Effector memory CD8-positive, alpha-beta T cell (primary cell): ENCODE results near the gene PSMD2.
"Not testable (repeated sequence)": the region's sequence is repeated elsewhere in the genome, so short reads cannot be mapped to it uniquely, and the experiment has no call there.

ENCODE experiments used
- ATAC-seq: fragments of 150-1000 bp; cut with Tn5 transposase; replicated peaks from 2 replicates; pipeline ENCODE4 v1.10.0; 2021; ENCODE audit warnings: mild to moderate bottlenecking, moderate library complexity
- DNase-seq, 3 experiments: peaks; one replicate each; pipeline ENCODE4 v3.0.0; 2021
- H3K27ac Mint-ChIP-seq, 2 donors: one replicate each; pipeline ENCODE4 v1.8.0; 2022; ENCODE audit warnings: mild to moderate bottlenecking in 2 of 2, mixed read lengths in 2 of 2, moderate library complexity in 2 of 2
- H3K27me3 Mint-ChIP-seq, 2 donors: one replicate each; pipeline ENCODE4 v1.8.0; 2022; ENCODE audit warnings: mixed read lengths in 2 of 2
- H3K36me3 Mint-ChIP-seq: one replicate; pipeline ENCODE4 v1.8.0; 2022; ENCODE audit warnings: mild to moderate bottlenecking, moderate library complexity, mixed read lengths; ENCODE audit not compliant: insufficient read depth
- H3K4me1 Mint-ChIP-seq, 2 donors: one replicate each; pipeline ENCODE4 v1.8.0; 2022; ENCODE audit warnings: low read depth in 2 of 2, mixed read lengths in 2 of 2
- H3K4me3 Mint-ChIP-seq, 2 donors: one replicate each; pipeline ENCODE4 v1.8.0; 2022; ENCODE audit warnings: mild to moderate bottlenecking in 2 of 2, mixed read lengths in 2 of 2, moderate library complexity in 2 of 2
- H3K9me3 Mint-ChIP-seq, 2 donors: one replicate each; pipeline ENCODE4 v1.8.0; 2022; ENCODE audit warnings: mixed read lengths in 2 of 2

Gene PSMD2

DNA sequence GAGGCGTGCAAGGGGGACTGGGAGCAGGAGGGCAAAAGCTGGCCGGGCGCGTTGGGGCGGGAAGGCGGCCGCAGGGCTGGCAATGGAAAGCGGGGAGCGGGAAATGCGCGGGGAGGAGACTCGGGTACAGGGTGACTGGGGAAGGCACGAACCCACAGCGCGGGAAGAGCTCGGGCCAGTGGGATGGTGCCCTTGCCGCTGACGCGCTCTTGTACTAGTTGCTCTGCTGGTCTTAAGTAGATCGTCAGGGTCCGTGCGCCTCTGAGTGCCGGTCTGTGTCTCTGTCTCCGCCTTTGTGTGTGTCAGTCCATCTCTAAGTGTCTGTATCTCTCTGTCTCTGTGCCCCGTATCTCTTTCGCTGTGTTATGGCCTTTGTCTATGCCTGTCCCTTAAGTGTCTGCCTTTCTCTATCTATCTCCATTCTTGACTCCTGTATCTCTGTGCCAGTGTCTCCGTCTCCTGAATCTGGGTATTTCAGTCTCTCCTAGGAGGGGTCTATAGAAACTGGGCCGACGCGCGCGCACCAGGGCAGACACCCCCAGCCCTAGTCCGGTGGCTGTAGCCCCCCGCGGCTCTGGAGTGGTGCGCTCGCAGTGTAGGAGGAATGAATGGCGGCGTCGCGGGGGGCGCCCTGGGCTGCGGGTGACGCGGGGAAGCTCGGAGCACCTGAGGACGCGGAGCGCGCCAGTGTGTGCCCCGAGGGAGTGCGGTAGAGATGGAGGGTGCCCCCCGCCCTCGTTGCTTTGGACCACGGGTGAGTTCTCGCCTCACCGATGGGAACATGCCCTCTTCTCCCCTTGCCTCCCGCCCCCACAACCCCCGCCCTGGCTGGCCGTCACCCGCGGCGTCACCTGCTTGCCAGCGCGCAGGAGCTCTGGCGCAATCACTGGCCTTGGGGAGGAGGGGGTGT lies 36.9 kb upstream of the PSMD2 start:
- peak in 2 of 3 experiments; percentile 9 to 13 for DNase-seq
- Mint-ChIP-seq H3K27ac (peak overlapping the region in 1 of 2 donors; percentile 5), H3K4me1 (peaks cover 20% of the 10 kb centered on the region in 2 donors), H3K27me3 (peaks cover 2 to 11% of the 10 kb centered on the region in 2 donors), H3K9me3 (no peaks in the 10 kb centered on the region), H3K4me3 (peak overlapping the region; percentile 75), H3K36me3 (peaks cover 7% of the 10 kb centered on the region)
- ATAC-seq, result peak; percentile 16

DNA sequence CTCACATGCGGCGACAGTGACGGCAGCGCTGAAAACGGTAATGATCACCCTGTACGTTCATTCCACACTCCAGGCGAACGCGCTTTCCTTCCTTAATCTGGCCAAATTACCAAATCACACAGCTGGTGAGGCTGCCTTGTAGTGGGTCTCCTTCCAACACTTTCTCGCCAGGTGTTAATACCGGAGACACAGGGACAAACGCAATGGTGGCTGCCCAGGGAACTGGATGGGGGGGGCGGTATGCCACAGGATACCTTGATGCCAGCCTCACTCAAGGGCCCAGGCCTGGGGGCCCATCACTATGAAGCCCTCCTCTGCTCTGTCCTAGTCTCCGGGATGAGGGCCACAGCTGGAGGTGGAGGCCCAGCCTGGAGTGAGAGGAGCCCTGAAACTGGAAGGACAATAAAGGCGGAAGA lies 36.3 kb upstream of the PSMD2 start:
- Mint-ChIP-seq H3K4me3 (peak overlapping the region; percentile 57 to 75), H3K4me1 (peaks cover 20% of the 10 kb centered on the region in 2 donors), H3K27ac (no peak overlapping the region), H3K9me3 (no peaks in the 10 kb centered on the region), H3K27me3 (peaks cover 9 to 17% of the 10 kb centered on the region in 2 donors), H3K36me3 (peaks cover 7% of the 10 kb centered on the region)
- no peak for ATAC-seq
- no peak for DNase-seq

- H3K27ac Mint-ChIP-seq, DNase-seq, ATAC-seq, H3K4me3 Mint-ChIP-seq, H3K36me3 Mint-ChIP-seq, H3K4me1 Mint-ChIP-seq, H3K9me3 Mint-ChIP-seq: not testable (repeated sequence)
- H3K27me3 Mint-ChIP-seq, result peaks cover 15 to 41% of the 10 kb centered on the region in 2 donors
Measured at GRCh38 chr3:184267249-184267648, 31.8 kb upstream of the PSMD2 start.

- peaks cover 37 to 66% of the 10 kb centered on the region in 2 donors for H3K27me3 Mint-ChIP-seq
- no peak overlapping the region for H3K4me3 Mint-ChIP-seq
Measured at GRCh38 chr3:184272269-184272668, 26.8 kb upstream of the PSMD2 start.

DNA sequence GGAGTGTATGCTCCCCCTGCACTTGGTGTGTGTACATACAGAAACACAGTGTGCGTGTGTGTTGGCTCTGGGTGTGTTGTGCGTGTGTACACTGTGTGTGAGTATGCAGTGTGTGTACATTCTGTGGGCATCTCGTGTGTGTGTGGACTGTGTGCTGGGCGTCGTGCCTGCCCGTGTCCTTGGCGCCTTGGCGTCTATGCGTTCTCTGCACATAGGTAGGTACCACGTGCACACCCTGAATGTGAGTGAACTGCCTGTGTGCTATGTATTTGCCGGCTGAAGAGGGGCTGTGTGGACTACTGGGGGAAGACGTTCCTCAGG lies 23.7 kb upstream of the PSMD2 start:
- H3K27me3 Mint-ChIP-seq, result peaks cover 47 to 72% of the 10 kb centered on the region in 2 donors
- ATAC-seq, result no peak
- no peak overlapping the region for H3K4me3 Mint-ChIP-seq

More at GRCh38 chr3:184272269-184272668, 26.8 kb upstream of the PSMD2 start:
- Mint-ChIP-seq H3K36me3 (peaks cover 2% of the 10 kb centered on the region), H3K9me3 (no peaks in the 10 kb centered on the region), H3K4me1 (peaks cover 0 to 5% of the 10 kb centered on the region in 2 donors), H3K27ac (no peak overlapping the region)
- DNase-seq (no peak), ATAC-seq (no peak)

GRCh38 chr3:184275961-184276910 lies 22.8 kb upstream of the PSMD2 start, which contains the start of gene ECE2:
Gene ECE2 (plus strand): TSS chr3:184276022. CDS start chr3:184276154, 132 bp downstream.
- no peak for DNase-seq
- no peak within 1 kb of the TSS for H3K4me3 Mint-ChIP-seq
- H3K27ac Mint-ChIP-seq, result no peak within 1 kb of the TSS
- H3K27me3 Mint-ChIP-seq, result peaks cover 47 to 68% of the 10 kb centered on the region in 2 donors
- no peak for ATAC-seq
- peaks cover 0 to 5% of the 10 kb centered on the region in 2 donors for H3K4me1 Mint-ChIP-seq
- no peaks in the 10 kb centered on the region for H3K9me3 Mint-ChIP-seq
- peaks cover 2% of the 10 kb centered on the region for H3K36me3 Mint-ChIP-seq

More for the DNA sequence above, 23.7 kb upstream of the PSMD2 start:
- Mint-ChIP-seq H3K9me3 (no peaks in the 10 kb centered on the region), H3K4me1 (peaks cover 0 to 5% of the 10 kb centered on the region in 2 donors), H3K27ac (no peak overlapping the region), H3K36me3 (peaks cover 2% of the 10 kb centered on the region)
- DNase-seq, result no peak

- Mint-ChIP-seq H3K4me3 (no peak overlapping the region), H3K4me1 (peaks cover 0 to 5% of the 10 kb centered on the region in 2 donors), H3K27ac (no peak overlapping the region), H3K9me3 (no peaks in the 10 kb centered on the region), H3K36me3 (peaks cover 2% of the 10 kb centered on the region), H3K27me3 (peaks cover 47 to 68% of the 10 kb centered on the region in 2 donors)
- ATAC-seq (no peak), DNase-seq (no peak)
Measured at GRCh38 chr3:184277366-184277765, 21.7 kb upstream of the PSMD2 start.

DNA sequence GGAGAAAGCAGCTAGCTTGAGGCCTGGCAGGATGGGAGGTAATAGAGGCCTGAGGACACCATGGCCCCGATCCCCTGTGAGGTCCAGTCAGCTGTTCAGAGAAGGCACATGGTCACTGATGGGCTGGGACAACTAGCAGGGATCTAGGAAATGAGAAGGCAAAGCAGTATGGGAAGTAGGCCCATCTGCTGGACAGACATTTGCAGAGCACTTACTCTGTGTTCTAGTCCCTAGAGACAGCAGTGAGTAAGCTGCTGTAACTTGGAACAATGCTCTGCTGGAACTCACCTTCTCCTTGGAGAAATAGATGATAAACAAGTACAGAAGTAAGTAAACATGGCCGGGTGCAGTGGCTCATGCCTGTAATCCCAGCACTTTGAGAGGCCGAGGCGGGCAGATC lies 16.1 kb upstream of the PSMD2 start:
- Mint-ChIP-seq H3K27ac (no peak overlapping the region), H3K27me3 (peaks cover 33 to 56% of the 10 kb centered on the region in 2 donors), H3K4me1 (no peaks in the 10 kb centered on the region), H3K9me3 (no peaks in the 10 kb centered on the region), H3K4me3 (no peak overlapping the region), H3K36me3 (no peaks in the 10 kb centered on the region)
- DNase-seq (no peak), ATAC-seq (no peak)

- H3K27ac Mint-ChIP-seq, result no peak overlapping the region
- no peak overlapping the region for H3K4me3 Mint-ChIP-seq
- H3K27me3 Mint-ChIP-seq, result peaks cover 30 to 49% of the 10 kb centered on the region in 2 donors
- DNase-seq, result no peak
- H3K36me3 Mint-ChIP-seq, result no peaks in the 10 kb centered on the region
- H3K9me3 Mint-ChIP-seq, result no peaks in the 10 kb centered on the region
- ATAC-seq, result no peak
- H3K4me1 Mint-ChIP-seq, result no peaks in the 10 kb centered on the region
Measured at GRCh38 chr3:184283681-184284080, 15.4 kb upstream of the PSMD2 start.

DNA sequence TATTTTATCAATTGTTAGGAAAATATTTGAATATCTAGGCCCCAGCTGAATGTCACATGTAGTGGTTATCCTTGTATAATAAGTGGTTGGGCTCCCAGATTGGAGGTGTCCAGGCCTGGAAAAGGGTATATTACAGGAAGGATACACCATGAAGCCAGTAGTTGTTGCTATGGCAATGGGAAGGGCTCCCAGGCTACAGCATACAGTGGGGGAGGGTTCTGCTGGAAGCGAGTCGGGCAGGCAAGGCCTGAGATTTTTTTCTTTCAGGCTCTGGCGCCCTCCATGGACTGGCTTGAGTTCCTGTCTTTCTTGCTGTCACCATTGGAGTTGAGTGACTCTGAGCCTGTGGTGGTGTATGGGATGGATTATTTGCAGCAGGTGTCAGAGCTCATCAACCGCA lies 14.3 kb upstream of the PSMD2 start:
- ATAC-seq, result no peak
- H3K27me3 Mint-ChIP-seq, result peaks cover 23 to 48% of the 10 kb centered on the region in 2 donors
- H3K36me3 Mint-ChIP-seq, result no peaks in the 10 kb centered on the region
- peak overlapping the region in 1 of 2 donors; percentile 60 for H3K27ac Mint-ChIP-seq
- peak in 1 of 3 experiments; percentile 10 for DNase-seq
- H3K4me1 Mint-ChIP-seq, result no peaks in the 10 kb centered on the region
- no peak overlapping the region for H3K4me3 Mint-ChIP-seq
- no peaks in the 10 kb centered on the region for H3K9me3 Mint-ChIP-seq

GRCh38 chr3:184289426-184289938 lies 9.6 kb upstream of the PSMD2 start:
- Mint-ChIP-seq H3K4me1 (no peaks in the 10 kb centered on the region), H3K36me3 (no peaks in the 10 kb centered on the region), H3K27ac (no peak overlapping the region), H3K27me3 (peaks cover 18 to 60% of the 10 kb centered on the region in 2 donors), H3K9me3 (no peaks in the 10 kb centered on the region), H3K4me3 (no peak overlapping the region)
- ATAC-seq (peak; percentile 69), DNase-seq (peak; percentile 27 to 46 (median 33))

GRCh38 chr3:184290331-184290730 lies 8.7 kb upstream of the PSMD2 start:
- Mint-ChIP-seq H3K9me3 (no peaks in the 10 kb centered on the region), H3K4me1 (no peaks in the 10 kb centered on the region), H3K36me3 (no peaks in the 10 kb centered on the region), H3K4me3 (no peak overlapping the region), H3K27me3 (peaks cover 12 to 52% of the 10 kb centered on the region in 2 donors), H3K27ac (no peak overlapping the region)
- DNase-seq (no peak), ATAC-seq (no peak)
